NCI-H774 (cell line): ENCODE measurements around the gene CDC42EP1.
A peak's percentile ranks its signal among the peaks of the same experiment; 100 is the strongest.
"Not testable (repeated sequence)": the region's sequence is repeated elsewhere in the genome, so short reads cannot be mapped to it uniquely, and the experiment has no call there.

Experiments
- DNase-seq: peaks from one replicate; lab custom pipeline; 2025; lab: John Stamatoyannopoulos, UW

The CDC42EP1 gene

GRCh38 chr22:37581504-37581903, 21.2 kb downstream of the CDC42EP1 start:
- DNase-seq, result no peak

GRCh38 chr22:37582526-37582925, 22.2 kb downstream of the CDC42EP1 start:
- DNase-seq, result no peak

GRCh38 chr22:37588546-37589215, 28.4 kb downstream of the CDC42EP1 start:
- no peak for DNase-seq

GRCh38 chr22:37589636-37590035, 29.4 kb downstream of the CDC42EP1 start:
- no peak for DNase-seq

- DNase-seq, result not testable (repeated sequence)
These were observed 30.8 kb downstream of the CDC42EP1 start for GRCh38 chr22:37591081-37591480.

- DNase-seq, result no peak
These were observed 31.6 kb downstream of the CDC42EP1 start for GRCh38 chr22:37591823-37592404.

GRCh38 chr22:37594237-37594636, 34.0 kb downstream of the CDC42EP1 start:
- no peak for DNase-seq

- DNase-seq, result no peak
These were observed 38.9 kb downstream of the CDC42EP1 start for GRCh38 chr22:37599153-37599552.

- no peak for DNase-seq
These were observed 40.9 kb downstream of the CDC42EP1 start for GRCh38 chr22:37601203-37601539.

GRCh38 chr22:37601540-37602442, 41.5 kb downstream of the CDC42EP1 start:
- peak; percentile 42 for DNase-seq

GRCh38 chr22:37602546-37603277, 42.4 kb downstream of the CDC42EP1 start:
- not testable (repeated sequence) for DNase-seq

GRCh38 chr22:37604074-37604473, 43.8 kb downstream of the CDC42EP1 start:
- DNase-seq, result no peak

- DNase-seq, result no peak
These were observed 44.6 kb downstream of the CDC42EP1 start for GRCh38 chr22:37604875-37605274.

- DNase-seq, result peak; percentile 73
These were observed 47.0 kb downstream of the CDC42EP1 start for GRCh38 chr22:37607010-37607934.

- DNase-seq, result no peak
These were observed 47.7 kb downstream of the CDC42EP1 start for GRCh38 chr22:37607935-37608476.

- peak; percentile 88 for DNase-seq
These were observed 48.4 kb downstream of the CDC42EP1 start, which contains the start of gene GGA1 for GRCh38 chr22:37608477-37609239. Gene GGA1 (plus strand): TSS chr22:37608834. CDS start chr22:37608861, 27 bp downstream.

- DNase-seq, result no peak
These were observed 49.2 kb downstream of the CDC42EP1 start for GRCh38 chr22:37609240-37610152.

GRCh38 chr22:37610153-37610475, 49.8 kb downstream of the CDC42EP1 start:
- not testable (repeated sequence) for DNase-seq
